ENCODE measurements around the gene MAGI2. TPM values are rescaled to one million over a fixed set of nuclear protein-coding genes. Genes with fewer than 3 reads are reported as not detected.

Gene MAGI2
- total and polyA plus RNA-seq, 2 of the 13 experiments (the other 11 are each of a cell fraction or from before 2014, with no cell fraction given): 1.5 to 3.8 TPM

GRCh38 chr7:78194611-78195010 lies 1258.9 kb downstream of the MAGI2 start:
- H3K4me3 ChIP-seq (replicated peaks in 1 of 3; ENCODE audit: insufficient read depth in 1 of 3, low read depth in 2 of 3, low read length in 3 of 3): no peak overlapping the region
- H3K27ac ChIP-seq (ENCODE audit: extremely low read length, insufficient read depth, low read length): no peak overlapping the region
- H3K9ac ChIP-seq (ENCODE audit: insufficient read depth, low read depth, low read length): no peak overlapping the region
- no peaks in the 10 kb centered on the region for H3K9me3 ChIP-seq (ENCODE audit: low read length)
- no peaks in the 10 kb centered on the region for H3K27me3 ChIP-seq (ENCODE audit: control insufficient read depth in 1 of 2, insufficient read depth in 2 of 2, low read length in 2 of 2)
- 48% methylated on average over 6 of the region's 6 CpGs for WGBS (ENCODE audit: low lambda C conversion rate)
- no peaks in the 10 kb centered on the region for H3K79me2 ChIP-seq (ENCODE audit: insufficient read depth, low read length)
- DNase-seq (ENCODE audit: low spot score) (no peak), ATAC-seq (no peak), FAIRE-seq (no peak)
- CTCF ChIA-PET (ENCODE audit: low intra/inter-chr PET ratio, low total read pairs): no interaction called here
- no peak for TF ChIP-seq IKZF1 (IDR thresholded peaks at IDR 0.05)
- no peak for TF ChIP-seq RFXANK (CRISPR knock-in tag; IDR thresholded peaks at IDR 0.05)
- TF ChIP-seq ZC3H13 (CRISPR knock-in tag; IDR thresholded peaks at IDR 0.05): no peak
- no peak for TF ChIP-seq ZBTB44 (CRISPR knock-in tag; IDR thresholded peaks at IDR 0.05)
- no peak for TF ChIP-seq EHMT2 (IDR thresholded peaks at IDR 0.05; ENCODE audit: borderline replicate concordance, low read depth, low read length)
- TF ChIP-seq MLLT10 (CRISPR knock-in tag; IDR thresholded peaks at IDR 0.05): no peak
- no peaks in the 10 kb centered on the region for H3K4me1 ChIP-seq (ENCODE audit: insufficient read depth, low read length)
- no peaks in the 10 kb centered on the region for H4K20me1 ChIP-seq (ENCODE audit: insufficient read depth, low read length)
- POLR2A ChIA-PET: no interaction called here
- no peak overlapping the region for H3K4me2 ChIP-seq (ENCODE audit: low read depth, low read length)
- H2AFZ ChIP-seq (ENCODE audit: low read length): no peak overlapping the region
- no TSS peak for BruUV-seq (replicated peaks)
- no peaks in the 10 kb centered on the region for H3K36me3 ChIP-seq (replicated peaks in 1 of 2; ENCODE audit: control insufficient read depth in 1 of 2, insufficient read depth in 2 of 2, low read length in 2 of 2)
- in situ Hi-C loops (cut with HindIII; ENCODE audit: extremely low pct_ligation_motif_present, low pct_unique_long_range_greater_than_20kb) (no loop called here), intact Hi-C loops (cut with micrococcal nuclease; ENCODE audit: unreplicated experiment) (no loop called here)

GRCh38 chr7:78191475-78192079 lies 1261.9 kb downstream of the MAGI2 start:
- H4K20me1 ChIP-seq (ENCODE audit: insufficient read depth, low read length): no peaks in the 10 kb centered on the region
- FAIRE-seq (no peak), ATAC-seq (no peak), DNase-seq (ENCODE audit: low spot score) (no peak)
- H3K9me3 ChIP-seq (ENCODE audit: low read length): no peaks in the 10 kb centered on the region
- no peaks in the 10 kb centered on the region for H3K27me3 ChIP-seq (ENCODE audit: control insufficient read depth in 1 of 2, insufficient read depth in 2 of 2, low read length in 2 of 2)
- H3K36me3 ChIP-seq (replicated peaks in 1 of 2; ENCODE audit: control insufficient read depth in 1 of 2, insufficient read depth in 2 of 2, low read length in 2 of 2): no peaks in the 10 kb centered on the region
- H3K27ac ChIP-seq (ENCODE audit: extremely low read length, insufficient read depth, low read length): no peak overlapping the region
- ChIA-PET CTCF (ENCODE audit: low intra/inter-chr PET ratio, low total read pairs) (no interaction called here), POLR2A (no interaction called here)
- 50% methylated on average over 9 of the region's 9 CpGs for WGBS (ENCODE audit: low lambda C conversion rate)
- in situ Hi-C loops (cut with HindIII; ENCODE audit: extremely low pct_ligation_motif_present, low pct_unique_long_range_greater_than_20kb) (no loop called here), intact Hi-C loops (cut with micrococcal nuclease; ENCODE audit: unreplicated experiment) (no loop called here)
- H3K4me3 ChIP-seq (replicated peaks in 1 of 3; ENCODE audit: insufficient read depth in 1 of 3, low read depth in 2 of 3, low read length in 3 of 3): no peak overlapping the region
- no peaks in the 10 kb centered on the region for H3K79me2 ChIP-seq (ENCODE audit: insufficient read depth, low read length)
- H2AFZ ChIP-seq (ENCODE audit: low read length): no peak overlapping the region
- H3K4me2 ChIP-seq (ENCODE audit: low read depth, low read length): no peak overlapping the region
- H3K9ac ChIP-seq (ENCODE audit: insufficient read depth, low read depth, low read length): no peak overlapping the region
- H3K4me1 ChIP-seq (ENCODE audit: insufficient read depth, low read length): no peaks in the 10 kb centered on the region
- BruUV-seq (replicated peaks): no TSS peak
- no peak for TF ChIP-seq EP300 (IDR thresholded peaks at IDR 0.05; ENCODE audit: low read depth in 2 of 2, low read length in 2 of 2)
- no peak for TF ChIP-seq EP300 (CRISPR knock-in tag; IDR thresholded peaks at IDR 0.05; ENCODE audit: borderline replicate concordance)
- TF ChIP-seq ZSCAN5A (CRISPR knock-in tag; IDR thresholded peaks at IDR 0.05; ENCODE audit: borderline replicate concordance): no peak
- no peak for TF ChIP-seq TERF1 (CRISPR knock-in tag; IDR thresholded peaks at IDR 0.05)
- TF ChIP-seq HHEX (CRISPR knock-in tag; IDR thresholded peaks at IDR 0.05): no peak
- TF ChIP-seq ONECUT2 (CRISPR knock-in tag; IDR thresholded peaks at IDR 0.05): no peak
- no peak for TF ChIP-seq PRDM4 (CRISPR knock-in tag; IDR thresholded peaks at IDR 0.05; ENCODE audit: borderline replicate concordance)
